Measurements from ENCODE around the gene CTRB1.

The CTRB1 gene

GRCh38 chr16:75273054-75273925, 54.5 kb downstream of the CTRB1 start:
- no peak for DNase-seq
